ENCODE measurements around the gene TAS2R19.
"Not testable (repeated sequence)": the region's sequence is repeated elsewhere in the genome, so short reads cannot be mapped to it uniquely, and the experiment has no call there.

The TAS2R19 gene, protein sequence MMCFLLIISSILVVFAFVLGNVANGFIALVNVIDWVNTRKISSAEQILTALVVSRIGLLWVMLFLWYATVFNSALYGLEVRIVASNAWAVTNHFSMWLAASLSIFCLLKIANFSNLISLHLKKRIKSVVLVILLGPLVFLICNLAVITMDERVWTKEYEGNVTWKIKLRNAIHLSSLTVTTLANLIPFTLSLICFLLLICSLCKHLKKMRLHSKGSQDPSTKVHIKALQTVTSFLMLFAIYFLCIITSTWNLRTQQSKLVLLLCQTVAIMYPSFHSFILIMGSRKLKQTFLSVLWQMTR

DNA sequence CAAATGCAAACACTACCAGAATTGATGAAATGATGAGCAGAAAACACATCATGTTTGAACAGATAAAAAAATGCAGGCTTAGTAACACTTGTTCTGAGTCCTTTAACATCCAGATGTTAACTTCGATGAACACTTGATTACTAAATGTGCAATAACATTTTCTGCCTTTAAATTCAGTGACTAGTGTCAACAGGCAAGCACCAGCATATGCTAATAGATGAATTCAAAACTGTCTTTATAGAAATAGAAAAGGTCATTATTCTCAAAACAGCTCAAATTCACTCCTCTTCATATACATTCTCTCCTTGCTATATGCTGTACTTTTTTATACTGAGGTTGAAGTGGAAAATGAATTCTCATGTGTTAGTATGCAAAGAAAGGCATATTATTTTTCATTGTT lies at the start of gene TAS2R19:
Gene TAS2R19, minus strand, starts transcription at position 101 of the 400 bp plus-strand sequence. Its CDS starts 49 bp downstream, at position 52.
- no peak for DNase-seq (ENCODE audit: low read depth in 1 of 2, low spot score in 1 of 2)

DNA sequence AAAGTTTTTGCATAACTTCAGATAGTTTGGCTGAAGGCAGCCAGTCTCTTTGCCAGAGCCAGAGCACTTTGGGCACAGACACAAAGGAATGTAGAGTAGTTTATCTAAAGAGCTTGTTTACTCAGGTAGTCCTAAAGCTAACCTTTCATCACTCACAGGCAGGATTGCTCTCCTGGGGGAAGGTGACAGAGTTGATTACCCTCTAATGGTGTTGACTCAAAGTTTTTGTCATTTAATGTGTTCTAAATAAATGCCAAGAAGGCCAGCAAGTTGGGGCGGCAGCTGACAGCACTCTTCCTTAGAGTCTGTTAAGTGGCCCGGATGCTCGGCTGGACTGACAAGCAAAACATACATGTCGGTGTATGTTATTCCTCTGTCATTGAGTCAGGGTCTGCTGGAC lies 49.0 kb upstream of the TAS2R19 start:
- no peak for DNase-seq (ENCODE audit: low read depth in 1 of 2, low spot score in 1 of 2)

DNA sequence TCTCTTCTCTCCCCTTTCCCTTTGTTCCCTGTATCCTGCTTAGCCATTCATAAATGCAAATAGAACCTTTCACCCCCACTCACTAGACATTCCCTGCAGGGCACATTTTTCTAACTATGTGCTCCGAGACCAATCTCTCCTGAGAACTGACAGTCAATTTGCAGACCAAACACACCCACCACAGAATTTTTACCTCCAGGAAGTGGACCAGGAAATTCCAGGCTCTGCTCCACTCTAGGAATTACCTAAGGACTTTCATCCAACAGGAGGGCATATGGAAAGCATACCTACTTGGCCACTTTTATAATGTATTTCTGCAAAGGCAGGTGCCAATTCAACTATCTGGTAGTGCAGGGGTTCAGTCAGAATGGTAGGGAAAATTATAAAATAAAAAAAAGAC lies 48.6 kb upstream of the TAS2R19 start:
- DNase-seq (ENCODE audit: low read depth in 1 of 2, low spot score in 1 of 2), result no peak

DNA sequence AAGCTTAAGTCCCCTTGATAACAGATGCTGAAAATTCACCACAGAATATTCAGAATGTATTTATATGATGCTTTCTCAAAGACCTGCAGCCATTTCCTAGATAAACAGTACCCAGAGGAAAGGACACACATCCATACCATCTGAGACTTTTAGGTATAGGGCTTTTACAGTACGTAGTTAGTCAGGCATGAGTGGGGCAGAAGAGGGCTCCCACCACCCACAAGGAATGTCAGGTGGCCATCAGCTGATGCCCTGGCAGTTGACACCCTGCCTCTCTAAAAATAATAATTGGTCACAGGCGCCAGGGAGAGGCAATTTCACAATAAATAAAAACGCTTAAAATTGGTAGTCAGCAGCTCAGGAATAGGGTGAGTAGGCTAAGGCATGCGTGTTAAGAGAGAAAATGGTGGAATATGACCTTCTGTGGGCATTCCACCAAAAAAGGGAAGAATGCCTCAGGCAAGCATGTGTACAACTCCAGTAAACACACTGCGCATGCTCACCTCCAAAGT lies 47.5 kb upstream of the TAS2R19 start:
- no peak for DNase-seq (ENCODE audit: low read depth in 1 of 2, low spot score in 1 of 2)

DNA sequence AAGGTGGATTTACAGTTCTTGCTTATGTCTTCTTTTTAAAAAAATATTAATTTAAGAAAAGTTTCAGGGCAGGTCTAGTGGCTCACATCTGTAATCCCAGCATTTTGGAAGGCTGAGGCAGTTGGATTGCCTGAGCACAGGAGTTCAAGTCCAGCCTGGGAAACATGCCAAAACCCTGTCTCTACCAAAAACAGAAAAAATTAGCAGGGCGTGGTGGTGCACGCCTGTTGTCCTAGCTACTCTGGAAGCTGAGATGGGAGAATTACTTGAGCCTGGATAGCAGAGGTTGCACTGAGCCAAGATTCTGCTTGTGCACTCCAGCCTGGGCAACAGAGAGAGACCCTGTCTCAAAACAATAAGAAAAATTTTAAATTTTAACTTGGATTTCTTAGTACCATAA lies 45.1 kb upstream of the TAS2R19 start:
- DNase-seq (ENCODE audit: low read depth in 1 of 2, low spot score in 1 of 2), result no peak

DNA sequence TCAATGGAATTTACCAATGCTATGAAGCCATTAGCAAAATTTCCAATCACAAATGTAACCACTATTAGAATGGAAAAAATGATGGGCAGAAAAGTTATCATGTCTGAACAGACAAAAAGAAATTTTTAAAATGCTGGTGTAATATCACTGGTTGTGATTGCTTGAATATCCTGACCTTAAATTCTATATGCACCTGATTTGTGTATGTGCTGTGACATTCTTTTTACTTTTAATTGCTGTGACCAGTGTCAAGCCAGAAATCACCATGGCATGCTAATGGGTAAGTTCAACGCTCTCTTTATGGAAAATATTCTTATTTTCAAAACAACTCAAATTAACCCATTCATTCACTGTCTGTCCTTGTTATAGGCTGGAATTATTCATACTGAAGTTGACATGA lies 39.8 kb upstream of the TAS2R19 start, which contains the start of gene TAS2R46:
Gene TAS2R46, minus strand, starts transcription at position 101 of the 400 bp plus-strand sequence. Its CDS starts 0 bp downstream, at position 101.
- DNase-seq (ENCODE audit: low read depth in 1 of 2, low spot score in 1 of 2), result not testable (repeated sequence)

DNA sequence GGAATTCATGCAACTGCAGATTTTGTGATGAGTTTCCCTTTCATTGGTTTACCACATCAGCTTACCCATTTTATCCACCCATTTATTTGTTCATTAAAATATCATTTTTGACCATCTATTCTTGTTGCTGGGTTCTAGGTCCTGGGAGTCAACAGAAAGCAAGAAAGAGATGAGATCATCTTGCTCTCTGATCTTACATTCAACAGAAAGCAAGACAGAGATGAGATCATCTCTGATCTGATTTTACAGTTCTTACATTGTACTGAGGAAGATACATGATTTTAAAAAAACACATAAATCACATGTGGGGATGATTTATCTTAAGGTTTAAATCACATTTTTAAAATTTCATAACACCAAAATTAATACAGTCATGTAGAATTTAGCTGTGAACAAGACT lies 37.4 kb upstream of the TAS2R19 start:
- no peak for DNase-seq (ENCODE audit: low read depth in 1 of 2, low spot score in 1 of 2)

DNA sequence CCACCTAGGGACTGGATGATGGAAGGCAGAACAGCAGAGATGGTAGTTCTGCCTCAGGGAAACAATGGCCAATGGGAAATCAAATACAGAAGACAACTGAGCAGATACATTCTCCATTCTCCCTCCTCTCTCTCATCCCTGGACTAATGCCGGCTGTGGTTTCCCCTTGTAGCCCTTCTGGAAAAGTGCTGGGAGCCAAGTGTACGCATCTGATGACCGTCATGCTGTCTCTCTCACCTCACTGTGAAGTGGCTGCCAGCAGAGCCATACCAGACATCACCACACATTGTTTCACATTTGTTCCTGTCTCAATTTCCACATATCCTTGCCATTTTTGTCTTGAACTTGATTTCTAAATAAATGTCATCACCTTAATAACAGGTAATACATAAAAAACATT lies 36.6 kb upstream of the TAS2R19 start:
- DNase-seq (ENCODE audit: low read depth in 1 of 2, low spot score in 1 of 2), result no peak

DNA sequence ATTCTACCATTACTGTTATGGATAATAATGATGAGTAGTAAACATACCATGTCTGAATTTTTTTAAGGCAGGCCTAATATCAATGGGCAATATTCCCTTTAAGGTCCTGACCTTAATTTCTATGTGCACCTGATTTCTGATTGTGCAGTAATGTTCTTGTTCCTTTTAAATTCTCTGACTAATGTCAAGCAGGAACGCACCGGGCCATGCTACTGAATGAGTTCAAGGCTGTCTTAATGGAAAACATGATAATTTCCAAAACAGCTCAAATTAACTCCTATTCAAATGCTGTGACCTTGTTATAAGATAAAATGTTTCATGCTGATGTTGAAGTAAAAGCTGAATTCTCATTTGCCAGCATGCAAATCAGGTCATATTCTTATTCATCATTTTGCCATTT lies 32.9 kb upstream of the TAS2R19 start:
- no peak for DNase-seq (ENCODE audit: low read depth in 1 of 2, low spot score in 1 of 2)

DNA sequence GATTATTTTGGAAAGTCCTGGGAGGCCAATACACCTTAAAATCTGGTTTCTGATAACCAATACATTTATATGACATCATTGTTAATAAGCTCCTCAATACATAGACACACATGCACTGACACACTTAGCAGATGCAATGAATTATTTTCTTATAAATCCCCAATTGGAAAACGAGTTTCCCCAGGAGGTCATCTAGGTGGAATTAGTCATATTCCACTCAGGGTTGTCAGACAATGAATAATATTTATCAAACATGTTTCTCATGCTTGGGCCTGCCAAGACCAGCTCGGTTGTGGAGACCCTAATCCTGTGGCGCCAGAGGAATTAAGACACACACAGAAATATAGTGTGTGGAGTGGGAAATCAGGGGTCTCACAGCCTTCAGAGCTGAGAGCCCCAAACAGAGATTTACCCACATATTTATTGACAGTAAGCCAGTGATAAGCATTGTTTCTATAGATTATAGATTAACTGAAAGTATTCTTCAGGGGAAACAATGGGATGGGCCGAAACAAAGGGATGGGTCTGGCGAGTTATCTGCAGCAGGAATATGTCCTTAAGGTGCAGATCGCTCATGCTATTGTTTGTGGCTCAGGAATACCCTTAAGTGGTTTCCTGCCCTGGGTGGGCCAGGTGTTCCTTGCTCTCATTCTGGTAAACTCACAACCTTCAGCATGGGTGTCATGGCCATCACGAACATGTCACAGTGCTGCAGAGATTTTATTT lies 27.5 kb upstream of the TAS2R19 start:
- not testable (repeated sequence) for DNase-seq (ENCODE audit: low read depth in 1 of 2, low spot score in 1 of 2)

DNA sequence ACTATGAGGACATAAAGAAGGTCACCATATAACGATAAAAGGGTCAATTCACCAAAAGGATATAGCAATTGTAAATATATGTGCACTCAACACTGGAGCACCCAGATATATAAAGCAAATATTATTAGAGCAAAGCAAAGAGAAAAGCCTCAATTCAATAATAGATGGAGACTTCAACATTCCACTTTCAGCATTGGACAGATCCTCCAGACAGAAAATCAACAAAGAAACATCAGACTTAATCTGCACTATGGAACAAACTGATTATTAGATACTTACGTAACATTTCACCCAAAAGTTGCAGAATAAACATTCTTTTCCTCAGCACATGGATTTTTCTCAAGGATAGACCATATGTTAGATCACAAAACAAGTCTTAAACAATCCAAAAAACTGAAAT lies 18.9 kb upstream of the TAS2R19 start:
- DNase-seq (ENCODE audit: low read depth in 1 of 2, low spot score in 1 of 2), result not testable (repeated sequence)

DNA sequence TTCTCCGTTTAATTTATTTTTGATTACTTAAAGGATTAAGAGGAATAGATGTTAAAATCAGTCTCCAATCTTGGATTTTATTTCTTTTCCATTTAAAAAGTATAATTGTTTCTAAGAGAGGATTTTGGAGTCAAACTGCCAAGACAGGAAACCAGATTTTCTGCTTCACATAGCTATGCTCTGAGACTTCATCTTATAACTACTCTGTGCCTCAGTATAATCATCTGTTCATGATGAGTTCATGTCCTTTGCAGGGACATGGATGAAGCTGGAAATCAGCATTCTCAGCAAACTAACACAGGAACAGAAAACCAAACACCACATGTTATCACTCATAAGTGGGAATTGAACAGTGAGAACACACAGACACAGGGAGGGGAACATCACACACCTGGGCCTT lies 17.7 kb upstream of the TAS2R19 start:
- DNase-seq (ENCODE audit: low read depth in 1 of 2, low spot score in 1 of 2), result no peak

DNA sequence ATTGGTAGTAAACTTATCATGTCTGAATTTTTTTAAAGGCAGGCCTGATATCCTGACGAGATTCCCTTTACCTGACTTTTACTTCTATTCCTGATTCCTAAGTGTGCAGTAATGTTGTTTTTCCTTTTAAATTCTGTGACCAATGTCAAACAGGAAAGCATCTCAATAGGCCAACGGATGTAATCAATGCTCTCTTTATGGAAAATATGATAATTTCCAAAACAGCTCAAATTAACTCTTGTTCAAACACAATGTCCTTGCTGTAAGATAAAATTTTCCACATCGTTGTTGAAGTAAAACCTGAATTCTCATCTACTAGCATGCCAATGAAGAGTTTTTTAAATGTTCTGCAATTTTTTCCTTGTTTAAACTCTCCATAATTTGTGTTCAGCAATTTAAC lies 16.8 kb upstream of the TAS2R19 start:
- no peak for DNase-seq (ENCODE audit: low read depth in 1 of 2, low spot score in 1 of 2)

DNA sequence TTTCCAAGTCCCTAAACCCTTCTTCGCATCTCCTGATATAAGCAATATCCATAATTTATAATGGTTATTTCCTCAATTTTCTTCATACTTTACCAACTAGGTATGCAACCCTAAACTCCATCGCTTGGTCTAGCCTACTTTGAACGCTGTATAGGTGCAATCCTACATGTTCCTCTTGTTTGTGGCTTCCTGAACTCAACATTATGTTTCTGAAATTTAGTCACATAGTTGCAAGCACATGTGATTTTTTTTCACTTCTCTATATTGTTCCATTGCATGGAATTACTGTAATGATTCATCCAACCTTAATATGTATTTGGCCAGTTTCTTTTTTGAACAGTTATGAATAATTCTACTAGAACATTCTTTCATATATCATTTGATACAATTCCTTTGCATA lies 11.5 kb upstream of the TAS2R19 start:
- not testable (repeated sequence) for DNase-seq (ENCODE audit: low read depth in 1 of 2, low spot score in 1 of 2)

DNA sequence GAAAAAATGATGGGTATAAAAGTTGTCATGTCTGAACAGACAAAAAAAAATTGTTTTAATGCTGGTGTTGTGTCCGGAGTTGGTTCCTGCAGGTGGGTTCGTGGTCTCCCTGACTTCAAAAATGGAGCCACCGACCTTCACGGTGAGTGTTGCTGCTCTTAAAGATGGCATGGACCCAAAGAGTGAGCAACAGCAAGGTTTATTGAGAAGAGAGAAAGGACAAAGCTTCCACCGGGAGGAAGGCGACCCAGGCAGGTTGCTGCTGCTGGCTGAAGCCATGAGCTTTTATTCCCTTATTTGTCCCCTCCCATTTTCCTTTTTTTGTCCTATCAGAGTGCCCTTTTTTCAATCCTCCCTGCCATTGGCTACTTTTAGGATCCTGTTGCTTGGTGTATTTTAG lies 8.9 kb upstream of the TAS2R19 start, which contains the start of gene TAS2R31:
Gene TAS2R31, minus strand, starts transcription at position 101 of the 400 bp plus-strand sequence. Its CDS starts 72 bp downstream, at position 29.
- no peak for DNase-seq (ENCODE audit: low read depth in 1 of 2, low spot score in 1 of 2)

DNA sequence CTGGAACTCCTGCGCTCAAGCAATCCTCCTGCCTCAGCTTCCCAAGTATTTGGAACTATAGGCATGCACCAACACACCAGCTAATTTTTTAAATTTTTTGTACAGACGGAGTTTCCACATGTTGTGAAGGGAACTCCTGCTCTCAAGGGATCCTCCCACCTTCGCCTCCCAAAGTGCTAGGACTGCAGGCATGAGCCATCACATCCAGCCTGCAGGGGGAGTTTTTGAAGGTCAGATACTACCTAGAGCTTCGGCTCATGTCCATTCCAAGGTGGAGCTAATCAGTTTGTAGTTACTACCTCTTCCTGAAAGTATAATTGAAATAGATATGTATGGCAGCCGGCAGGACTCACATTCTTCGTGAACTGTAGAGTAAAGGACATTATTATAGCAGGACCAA lies 3.7 kb upstream of the TAS2R19 start:
- no peak for DNase-seq (ENCODE audit: low read depth in 1 of 2, low spot score in 1 of 2)

DNA sequence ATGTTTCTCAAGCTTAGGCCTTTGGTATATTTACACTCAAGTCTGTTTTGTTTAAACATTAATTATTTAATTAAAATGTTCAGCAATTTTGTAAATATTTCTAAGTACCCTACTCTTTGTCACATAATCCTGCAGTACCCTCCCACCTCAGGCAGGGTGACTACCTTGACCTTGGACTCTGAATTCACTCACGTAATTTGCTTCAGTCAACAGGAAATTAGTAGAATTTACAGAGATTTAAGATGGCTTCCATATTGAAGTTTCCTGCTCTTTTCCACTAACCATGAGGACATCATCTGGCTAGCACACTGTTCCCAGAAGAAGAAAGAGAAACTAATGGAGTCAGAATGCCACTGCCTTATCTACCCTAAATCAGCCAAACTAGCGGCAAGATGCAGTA lies 967 bp upstream of the TAS2R19 start:
- no peak for DNase-seq (ENCODE audit: low read depth in 1 of 2, low spot score in 1 of 2)

DNA sequence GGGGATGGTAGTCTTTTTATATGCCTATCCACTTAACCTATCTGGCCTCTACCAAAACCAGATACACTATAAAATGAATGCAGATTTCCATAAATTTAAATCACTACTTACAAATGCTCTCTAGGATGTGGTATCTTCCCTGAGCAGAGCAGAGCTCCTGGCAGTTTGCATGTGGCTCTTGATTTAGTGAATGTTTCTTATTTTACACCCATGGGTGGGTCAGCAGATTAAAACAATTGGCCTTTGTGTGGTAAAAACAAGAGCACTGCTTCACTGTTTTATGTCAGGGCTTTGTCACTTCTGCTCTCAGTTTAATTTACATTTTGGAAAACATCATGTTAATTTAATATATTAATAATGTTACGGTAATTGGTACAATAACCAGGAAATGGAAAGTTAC lies 5.5 kb downstream of the TAS2R19 start:
- DNase-seq (ENCODE audit: low read depth in 1 of 2, low spot score in 1 of 2), result no peak

DNA sequence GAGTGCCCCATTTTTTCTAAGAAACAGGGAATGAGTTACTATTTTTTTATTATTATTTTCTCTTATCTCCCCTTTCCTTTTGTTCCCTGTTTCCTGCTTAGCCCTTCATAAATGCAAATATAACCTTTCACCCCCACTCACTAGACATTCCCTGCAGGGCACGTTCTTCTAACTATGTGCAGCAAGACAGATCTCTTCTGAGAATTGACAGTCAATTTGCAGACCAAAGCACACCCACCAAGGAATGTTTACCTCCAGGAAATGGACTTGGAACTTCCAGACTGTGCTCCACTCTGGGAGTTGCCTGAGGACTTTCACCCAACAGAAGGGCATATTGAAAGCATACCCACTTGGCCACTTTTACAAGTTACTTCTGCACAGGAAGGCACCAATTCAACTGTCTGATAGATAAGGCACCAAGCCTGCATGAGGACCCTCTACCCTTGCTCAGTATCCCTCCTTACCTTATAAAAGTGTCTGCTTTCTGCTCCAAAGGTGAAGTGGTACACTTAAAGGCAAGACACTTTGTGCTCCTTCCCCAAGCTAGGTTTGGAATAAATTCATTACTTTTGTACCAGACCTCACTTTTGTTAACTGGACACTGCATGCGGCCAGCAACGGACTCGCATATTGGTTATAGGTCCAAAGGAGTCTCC lies 6.5 kb downstream of the TAS2R19 start:
- DNase-seq (ENCODE audit: low read depth in 1 of 2, low spot score in 1 of 2), result no peak

DNA sequence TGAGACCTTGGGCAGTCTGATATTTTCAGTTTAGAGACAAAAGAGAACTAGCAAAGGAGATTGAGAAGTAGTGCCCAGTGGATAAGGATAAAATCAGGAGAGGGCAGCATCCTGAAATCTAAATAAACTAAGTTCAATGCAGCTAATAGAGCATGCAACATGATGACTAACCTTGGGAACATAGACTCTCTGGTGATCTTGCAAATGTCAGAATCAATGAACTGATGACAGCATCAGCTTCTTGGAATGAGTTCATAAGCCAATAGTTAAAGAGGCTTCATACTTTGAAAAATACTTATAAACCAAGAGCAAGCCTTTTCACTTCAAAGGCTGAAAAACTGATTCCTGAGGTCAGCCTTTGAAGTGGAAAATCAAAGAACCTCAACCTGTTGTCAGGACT lies 8.2 kb downstream of the TAS2R19 start:
- DNase-seq (ENCODE audit: low read depth in 1 of 2, low spot score in 1 of 2), result no peak

DNA sequence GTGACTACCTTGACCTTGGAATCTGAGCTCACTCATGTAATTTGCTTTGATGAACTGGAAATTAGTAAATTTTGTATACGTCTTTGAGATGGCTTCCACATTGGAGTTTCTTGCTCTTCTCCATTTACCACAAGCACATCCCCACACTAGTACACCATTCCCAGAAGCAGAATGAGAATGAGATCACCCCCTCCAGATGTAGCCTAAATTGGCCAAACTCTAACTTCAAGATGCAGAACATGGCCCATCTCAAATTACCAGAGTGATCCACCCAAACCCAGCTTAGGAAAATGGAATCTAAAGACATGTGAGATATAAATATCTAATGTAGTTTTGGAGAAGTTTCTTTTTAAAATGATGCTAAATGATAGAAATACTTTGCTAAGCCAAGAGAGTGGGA lies 14.8 kb downstream of the TAS2R19 start:
- no peak for DNase-seq (ENCODE audit: low read depth in 1 of 2, low spot score in 1 of 2)

DNA sequence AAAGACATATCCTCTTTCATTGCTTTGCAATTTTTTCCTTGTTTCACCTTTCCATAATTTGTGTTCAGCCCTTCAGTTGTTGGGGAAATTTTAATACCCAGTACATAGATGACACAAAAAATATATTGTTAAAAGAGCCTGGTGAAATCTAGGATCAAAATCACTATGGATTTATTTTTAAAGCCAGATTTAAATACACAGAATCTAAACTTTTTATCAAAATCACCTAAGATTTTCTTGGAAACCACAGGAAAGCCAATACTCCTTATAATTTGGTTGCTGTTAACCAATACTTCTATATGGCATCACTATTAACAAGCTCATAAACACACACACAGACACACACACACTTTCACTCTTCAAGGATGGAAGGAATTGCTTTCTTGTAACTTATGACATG lies 24.2 kb downstream of the TAS2R19 start, which contains the start of gene TAS2R20:
Gene TAS2R20, minus strand, starts transcription at position 101 of the 400 bp plus-strand sequence. CDS start 429 bp downstream, outside the sequence.
- DNase-seq (ENCODE audit: low read depth in 1 of 2, low spot score in 1 of 2), result no peak

All from activated CD4-positive, alpha-beta T cell treated with anti-CD3 and anti-CD28 coated beads, Interleukin-2, amount 50 U/mL, for 24 hours (primary cell).